Retinal pigment epithelial cell (primary cell): ENCODE measurements around the gene KCNIP1.

ENCODE experiments used
- DNase-seq: peaks from one replicate; pipeline ENCODE4 v3.0.0-alpha.2; 2010; ENCODE audit warnings: low read depth
- H3K4me3 ChIP-seq: 2 replicates; pipeline ENCODE4 v1.5.1; 2011; ENCODE audit warnings: mild to moderate bottlenecking, low read length, control low read depth, moderate library complexity
- CTCF ChIP-seq: conservative IDR thresholded peaks from 2 replicates; pipeline ENCODE4 v1.5.1; 2011; ENCODE audit warnings: low read depth, low read length, control low read depth, inconsistent platforms

The KCNIP1 gene

DNA sequence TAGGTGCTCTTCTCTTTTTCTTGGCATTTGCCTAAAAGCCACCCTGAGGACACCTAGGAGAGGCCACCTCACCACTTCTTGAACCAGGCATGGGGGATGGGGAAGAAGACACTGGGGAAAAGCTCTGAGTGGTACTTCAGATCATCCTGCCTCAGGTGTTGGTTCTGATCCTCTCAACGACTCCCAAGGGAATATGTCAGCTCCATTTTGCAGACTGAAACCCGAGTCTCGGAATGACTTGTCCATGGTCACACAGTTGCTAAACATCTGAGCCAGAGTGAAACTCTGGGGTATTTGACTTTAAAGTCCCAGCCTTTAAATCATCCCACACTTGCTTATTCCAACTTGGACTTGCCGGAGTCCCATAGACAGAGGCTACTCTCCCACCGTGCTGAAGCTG is 159.1 kb downstream of the KCNIP1 start:
- no peak for DNase-seq
- H3K4me3 ChIP-seq: no peak overlapping the region
- TF ChIP-seq CTCF: no peak

GRCh38 chr5:170678811-170679210 is 175.0 kb downstream of the KCNIP1 start:
- no peak overlapping the region for H3K4me3 ChIP-seq
- DNase-seq: no peak
- no peak for TF ChIP-seq CTCF

DNA sequence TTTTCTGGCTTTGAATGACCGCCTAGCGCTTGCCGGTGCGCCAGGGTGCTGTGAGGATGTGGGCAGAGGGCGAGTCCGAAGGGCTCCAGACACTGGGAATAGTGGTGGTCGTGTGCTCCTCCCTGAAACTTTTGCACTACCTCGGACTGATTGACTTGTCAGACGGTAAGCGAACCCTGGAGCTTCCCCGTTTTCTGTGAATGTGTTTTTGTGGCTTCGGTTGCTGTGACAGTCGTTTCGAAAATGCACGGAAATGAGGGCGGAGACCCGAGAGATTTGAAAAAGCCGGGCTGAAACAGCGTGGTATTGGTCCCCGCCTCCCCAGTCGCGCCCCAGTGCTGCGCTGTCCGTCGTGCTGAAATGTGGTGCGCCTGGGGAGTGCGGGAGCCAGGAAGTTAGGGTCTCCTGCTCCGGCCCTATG is 177.2 kb downstream of the KCNIP1 start:
- no peak overlapping the region for H3K4me3 ChIP-seq

GRCh38 chr5:170691657-170692056 is 187.8 kb downstream of the KCNIP1 start:
- no peak overlapping the region for H3K4me3 ChIP-seq
- no peak for DNase-seq
- TF ChIP-seq CTCF: no peak

More for the DNA sequence above, 177.2 kb downstream of the KCNIP1 start:
- TF ChIP-seq CTCF: no peak
- DNase-seq: peak; percentile 5

DNA sequence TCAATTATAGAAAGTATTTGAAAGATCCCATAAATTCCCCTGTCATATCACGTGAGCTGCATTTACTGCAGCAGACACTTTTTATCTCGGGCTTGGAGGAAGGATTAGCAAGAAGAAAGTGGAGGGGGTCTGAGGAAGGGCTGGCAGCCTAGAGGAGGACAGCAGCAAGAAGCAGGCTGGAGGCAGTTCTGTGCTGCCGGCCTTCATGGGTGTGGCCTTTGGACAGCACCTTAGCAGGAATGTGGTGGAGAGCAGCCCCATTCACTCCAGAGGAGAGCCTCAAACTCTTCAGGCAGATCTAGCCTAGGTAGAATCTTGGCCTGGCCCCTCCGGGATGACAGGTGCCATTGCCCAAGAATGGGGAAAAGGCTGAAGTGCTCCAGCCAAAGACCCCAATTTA is 189.9 kb downstream of the KCNIP1 start:
- TF ChIP-seq CTCF: no peak
- no peak overlapping the region for H3K4me3 ChIP-seq

DNA sequence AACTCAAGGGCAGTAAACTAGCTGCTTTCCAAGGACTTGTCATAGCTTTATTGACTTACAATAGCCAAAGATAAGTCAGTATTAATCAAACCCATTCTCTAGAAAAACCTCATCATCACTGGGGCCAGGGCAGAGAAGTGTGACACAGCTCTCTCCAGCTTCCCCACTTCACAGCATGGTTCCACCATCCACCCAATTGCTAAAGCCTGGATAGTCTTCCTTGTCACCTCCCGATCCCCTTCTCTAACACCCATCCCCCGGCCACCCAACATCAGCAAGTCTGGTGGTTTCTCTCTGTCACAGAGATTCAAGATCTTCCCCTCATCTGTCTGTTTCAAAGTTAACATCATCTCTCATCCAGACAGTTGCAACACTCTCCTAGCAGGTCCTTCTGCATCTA is 191.1 kb downstream of the KCNIP1 start:
- no peak overlapping the region for H3K4me3 ChIP-seq
- DNase-seq: no peak
- no peak for TF ChIP-seq CTCF

More for the DNA sequence above, 189.9 kb downstream of the KCNIP1 start:
- DNase-seq: no peak

DNA sequence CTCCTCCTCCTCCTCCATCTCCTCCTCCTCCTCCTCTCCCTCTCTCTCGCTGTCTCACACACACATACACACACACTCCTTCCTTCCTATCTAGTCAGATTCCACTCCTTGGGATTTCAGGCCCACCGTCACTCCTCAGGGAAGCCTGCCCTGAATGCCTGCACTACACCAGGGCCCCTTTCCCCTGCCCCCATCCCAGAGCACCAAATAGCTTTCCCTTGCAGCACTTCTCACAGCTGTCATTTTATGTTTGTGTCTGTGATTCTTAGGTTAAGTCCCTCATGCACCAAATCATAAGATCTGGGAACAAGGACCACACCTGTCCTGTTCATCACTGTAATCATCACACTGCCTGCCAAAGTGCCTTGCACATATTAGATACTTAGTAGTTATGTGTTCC is 193.2 kb downstream of the KCNIP1 start:
- DNase-seq: no peak
- H3K4me3 ChIP-seq: no peak overlapping the region
- TF ChIP-seq CTCF: no peak
